ENCODE results near the gene OBSCN. TPM values are rescaled to one million over a fixed set of nuclear protein-coding genes. Genes with fewer than 3 reads are reported as not detected.

Gene OBSCN
- total RNA-seq, 2 donors from 2014 or later = 159 to 317 TPM

DNA sequence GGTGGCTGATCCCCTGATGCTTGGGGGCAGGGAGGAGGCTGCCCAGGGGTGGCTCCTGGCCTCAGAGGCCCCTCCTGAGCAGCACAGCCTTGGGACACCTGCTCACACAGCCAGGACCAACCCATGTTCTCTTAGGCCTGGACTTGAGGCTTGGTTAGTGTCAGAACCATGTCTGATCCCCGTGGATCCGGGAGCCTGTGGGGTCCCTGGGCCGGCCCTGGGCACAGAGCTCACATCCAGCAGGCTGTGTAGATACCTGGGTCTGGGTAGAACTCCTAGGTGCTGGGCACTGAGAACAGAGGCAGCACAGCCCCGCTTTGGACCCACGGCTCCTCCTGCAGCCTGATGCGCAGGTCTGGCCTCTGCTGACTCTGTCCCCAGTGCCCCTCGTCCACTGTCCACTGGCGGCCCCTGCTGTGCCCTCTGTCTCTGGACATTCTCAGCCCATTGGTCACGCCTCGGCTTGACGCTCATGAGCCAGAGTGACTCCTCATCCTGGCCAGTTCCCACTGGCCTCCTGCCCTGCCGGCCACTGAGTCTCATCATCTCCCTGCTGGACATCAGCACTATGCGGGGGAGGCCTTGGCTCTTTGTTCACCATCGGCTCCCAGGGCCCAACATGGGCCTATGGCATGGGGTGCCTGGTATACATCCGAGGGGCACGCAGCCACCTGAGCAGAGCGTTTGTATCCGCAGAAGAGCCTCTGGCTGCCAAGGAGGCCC, 128.6 kb downstream of the OBSCN start:
- no peaks in the 10 kb centered on the region for H3K4me1 ChIP-seq
- DNase-seq (ENCODE audit: low spot score) = no peak
- H3K27ac ChIP-seq = no peak overlapping the region
- H3K27me3 ChIP-seq = no peaks in the 10 kb centered on the region
- H3K4me3 ChIP-seq = no peak overlapping the region
- peaks cover 83% of the 10 kb centered on the region for H3K36me3 ChIP-seq
- no peaks in the 10 kb centered on the region for H3K9me3 ChIP-seq
- TF ChIP-seq, protein P1, sequence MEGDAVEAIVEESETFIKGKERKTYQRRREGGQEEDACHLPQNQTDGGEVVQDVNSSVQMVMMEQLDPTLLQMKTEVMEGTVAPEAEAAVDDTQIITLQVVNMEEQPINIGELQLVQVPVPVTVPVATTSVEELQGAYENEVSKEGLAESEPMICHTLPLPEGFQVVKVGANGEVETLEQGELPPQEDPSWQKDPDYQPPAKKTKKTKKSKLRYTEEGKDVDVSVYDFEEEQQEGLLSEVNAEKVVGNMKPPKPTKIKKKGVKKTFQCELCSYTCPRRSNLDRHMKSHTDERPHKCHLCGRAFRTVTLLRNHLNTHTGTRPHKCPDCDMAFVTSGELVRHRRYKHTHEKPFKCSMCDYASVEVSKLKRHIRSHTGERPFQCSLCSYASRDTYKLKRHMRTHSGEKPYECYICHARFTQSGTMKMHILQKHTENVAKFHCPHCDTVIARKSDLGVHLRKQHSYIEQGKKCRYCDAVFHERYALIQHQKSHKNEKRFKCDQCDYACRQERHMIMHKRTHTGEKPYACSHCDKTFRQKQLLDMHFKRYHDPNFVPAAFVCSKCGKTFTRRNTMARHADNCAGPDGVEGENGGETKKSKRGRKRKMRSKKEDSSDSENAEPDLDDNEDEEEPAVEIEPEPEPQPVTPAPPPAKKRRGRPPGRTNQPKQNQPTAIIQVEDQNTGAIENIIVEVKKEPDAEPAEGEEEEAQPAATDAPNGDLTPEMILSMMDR (IDR thresholded peaks at IDR 0.05) = no peak

DNA sequence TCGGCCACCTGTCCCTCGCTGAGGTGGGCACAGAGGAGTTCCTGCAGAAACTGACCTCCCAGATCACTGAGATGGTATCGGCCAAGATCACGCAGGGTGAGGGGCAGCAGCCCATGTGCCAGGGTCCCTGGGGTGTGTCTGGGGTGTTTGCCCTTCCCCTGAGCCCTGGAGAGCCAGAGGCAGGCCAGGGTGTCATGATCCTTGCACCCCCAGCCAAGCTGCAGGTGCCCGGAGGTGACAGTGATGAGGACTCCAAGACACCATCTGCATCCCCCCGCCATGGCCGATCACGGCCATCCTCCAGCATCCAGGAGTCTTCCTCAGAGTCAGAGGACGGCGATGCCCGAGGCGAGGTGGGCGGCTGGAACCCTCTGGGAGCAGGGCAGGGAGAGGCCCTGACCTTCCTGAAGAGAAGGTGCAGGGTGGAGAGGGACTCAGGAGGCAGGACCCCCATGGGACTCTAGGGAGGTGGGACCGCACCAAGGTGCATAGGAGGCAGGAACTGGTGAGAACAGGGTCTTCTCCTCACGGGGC, 129.3 kb downstream of the OBSCN start:
- Histone ChIP-seq H3K36me3 (peaks cover 89% of the 10 kb centered on the region), H3K4me3 (no peak overlapping the region), H3K27me3 (no peaks in the 10 kb centered on the region), H3K9me3 (no peaks in the 10 kb centered on the region), H3K27ac (no peak overlapping the region), H3K4me1 (no peaks in the 10 kb centered on the region)
- DNase-seq (ENCODE audit: low spot score) = no peak
- TF ChIP-seq, protein P1 (IDR thresholded peaks at IDR 0.05) = no peak

DNA sequence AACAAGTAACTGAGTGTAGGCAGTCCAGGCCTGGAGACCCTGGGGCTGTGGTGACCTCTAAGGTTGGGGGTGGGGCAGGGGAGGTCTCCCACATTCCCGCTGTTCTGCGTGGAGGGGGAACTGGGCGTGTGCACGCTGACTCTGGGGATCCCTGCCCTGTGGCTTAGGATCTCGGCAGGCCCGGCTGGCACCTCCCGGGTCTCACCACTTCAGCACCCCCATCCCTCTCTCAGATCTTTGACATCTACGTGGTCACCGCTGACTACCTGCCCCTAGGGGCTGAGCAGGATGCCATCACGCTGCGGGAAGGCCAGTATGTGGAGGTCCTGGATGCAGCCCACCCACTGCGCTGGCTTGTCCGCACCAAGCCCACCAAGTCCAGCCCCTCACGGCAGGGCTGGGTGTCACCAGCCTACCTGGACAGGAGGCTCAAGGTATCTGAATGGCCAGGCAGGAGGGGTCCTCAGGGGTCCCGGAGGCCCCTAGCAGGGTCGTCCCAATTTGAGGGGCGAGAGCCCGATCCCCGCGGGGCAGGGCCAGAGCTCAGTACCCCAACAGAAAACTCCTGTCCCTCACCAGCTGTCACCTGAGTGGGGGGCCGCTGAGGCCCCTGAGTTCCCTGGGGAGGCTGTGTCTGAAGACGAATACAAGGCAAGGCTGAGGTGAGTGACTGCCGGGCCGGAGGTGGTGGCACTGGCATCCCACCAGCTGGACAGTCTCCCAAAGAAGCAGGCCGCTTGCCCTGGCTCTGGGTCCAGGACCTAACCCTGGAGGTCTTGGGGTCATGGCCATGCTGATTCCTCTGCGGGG, 130.1 kb downstream of the OBSCN start:
- H3K27me3 ChIP-seq = no peaks in the 10 kb centered on the region
- DNase-seq (ENCODE audit: low spot score) = no peak
- H3K36me3 ChIP-seq = peaks cover 87% of the 10 kb centered on the region
- no peak overlapping the region for H3K27ac ChIP-seq
- no peaks in the 10 kb centered on the region for H3K4me1 ChIP-seq
- TF ChIP-seq, protein P1 (IDR thresholded peaks at IDR 0.05) = no peak
- no peaks in the 10 kb centered on the region for H3K9me3 ChIP-seq
- H3K4me3 ChIP-seq = no peak overlapping the region

DNA sequence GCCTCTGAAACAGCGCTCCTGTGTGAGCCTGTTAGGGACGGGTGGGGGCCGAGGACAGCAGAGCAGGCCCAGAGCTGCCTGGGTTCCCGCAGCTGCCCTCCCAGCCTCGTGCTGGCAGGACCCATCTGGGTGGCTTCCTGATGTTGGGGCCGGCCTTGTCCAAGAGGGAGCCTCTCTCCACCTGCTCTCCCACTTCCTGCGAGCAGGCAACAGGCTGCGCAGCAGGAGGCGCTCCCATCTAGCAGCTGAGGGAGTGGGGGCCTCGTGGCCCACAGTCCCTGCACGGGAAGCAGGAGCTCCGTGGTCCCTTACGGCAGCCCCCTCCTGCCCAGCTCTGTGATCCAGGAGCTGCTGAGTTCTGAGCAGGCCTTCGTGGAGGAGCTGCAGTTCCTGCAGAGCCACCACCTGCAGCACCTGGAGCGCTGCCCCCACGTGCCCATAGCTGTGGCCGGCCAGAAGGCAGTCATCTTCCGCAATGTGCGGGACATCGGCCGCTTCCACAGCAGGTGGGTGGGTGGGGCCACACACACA, 130.7 kb downstream of the OBSCN start:
- peaks cover 85% of the 10 kb centered on the region for H3K36me3 ChIP-seq
- no peak for DNase-seq (ENCODE audit: low spot score)

DNA sequence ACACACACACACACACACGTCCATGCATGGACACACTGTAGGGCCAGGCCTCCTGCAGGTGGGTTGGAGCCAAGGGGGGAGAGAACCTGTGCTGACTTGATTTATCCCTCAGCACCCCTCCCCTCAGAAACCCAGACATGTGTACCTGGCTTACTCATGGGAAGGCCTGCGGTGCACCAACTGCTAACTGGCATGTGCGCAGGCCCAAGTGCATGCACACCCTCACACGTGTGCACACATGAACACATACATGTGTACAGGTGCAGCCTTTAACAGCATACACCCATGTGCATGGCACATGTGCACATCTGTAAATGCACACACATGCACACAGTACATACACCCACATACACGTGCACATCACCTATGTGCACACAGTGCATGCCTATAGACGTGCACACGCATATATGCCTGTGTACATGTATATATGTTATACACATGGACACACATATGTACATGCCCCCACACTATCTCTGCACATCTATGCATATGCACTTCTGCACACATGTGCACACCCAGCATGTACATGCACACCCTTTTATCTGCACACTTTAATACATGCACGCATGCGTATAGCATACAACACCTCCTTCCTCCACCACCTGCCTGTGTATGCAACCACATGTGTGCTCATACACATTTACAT, 131.3 kb downstream of the OBSCN start:
- no peak for DNase-seq (ENCODE audit: low spot score)
- Histone ChIP-seq H3K4me3 (no peak overlapping the region), H3K27ac (no peak overlapping the region), H3K27me3 (no peaks in the 10 kb centered on the region), H3K4me1 (no peaks in the 10 kb centered on the region), H3K36me3 (peaks cover 79% of the 10 kb centered on the region), H3K9me3 (no peaks in the 10 kb centered on the region)
- TF ChIP-seq, protein P1 (IDR thresholded peaks at IDR 0.05) = no peak

More for the DNA sequence above, 130.7 kb downstream of the OBSCN start:
- Histone ChIP-seq H3K4me1 (no peaks in the 10 kb centered on the region), H3K4me3 (no peak overlapping the region), H3K27me3 (no peaks in the 10 kb centered on the region), H3K9me3 (no peaks in the 10 kb centered on the region), H3K27ac (no peak overlapping the region)
- TF ChIP-seq, protein P1 (IDR thresholded peaks at IDR 0.05) = no peak
